ENCODE measurements around the gene CDKAL1. TPM values are rescaled to one million over a fixed set of nuclear protein-coding genes. Genes with fewer than 3 reads are reported as not detected.

CDKAL1 gene
- total RNA-seq, 1 donor from 2014 or later: 9.6 TPM

- Mint-ChIP-seq H3K9me3 (ENCODE audit: low read depth) (no peaks in the 10 kb centered on the region), H3K4me1 (ENCODE audit: low read depth) (no peaks in the 10 kb centered on the region), H3K27me3 (ENCODE audit: low read depth) (no peaks in the 10 kb centered on the region), H3K4me3 (ENCODE audit: unreplicated experiment) (no peak overlapping the region), H3K36me3 (ENCODE audit: low read depth) (no peaks in the 10 kb centered on the region), H3K27ac (ENCODE audit: unreplicated experiment) (no peak overlapping the region)
- no peak for TF ChIP-seq CTCF (IDR thresholded peaks at IDR 0.05)
- DNase-seq (ENCODE audit: low spot score): no peak
Measured at GRCh38 chr6:21103626-21104224, 569.5 kb downstream of the CDKAL1 start.

GRCh38 chr6:21104288-21104687, 570.0 kb downstream of the CDKAL1 start:
- Mint-ChIP-seq H3K27ac (ENCODE audit: unreplicated experiment) (no peak overlapping the region), H3K4me3 (ENCODE audit: unreplicated experiment) (no peak overlapping the region), H3K4me1 (ENCODE audit: low read depth) (peaks cover 4% of the 10 kb centered on the region), H3K9me3 (ENCODE audit: low read depth) (no peaks in the 10 kb centered on the region), H3K27me3 (ENCODE audit: low read depth) (no peaks in the 10 kb centered on the region), H3K36me3 (ENCODE audit: low read depth) (no peaks in the 10 kb centered on the region)
- TF ChIP-seq CTCF (IDR thresholded peaks at IDR 0.05): no peak
- no peak for DNase-seq (ENCODE audit: low spot score)

GRCh38 chr6:21107796-21108195, 573.5 kb downstream of the CDKAL1 start:
- no peaks in the 10 kb centered on the region for H3K36me3 Mint-ChIP-seq (ENCODE audit: low read depth)
- no peak for TF ChIP-seq CTCF (IDR thresholded peaks at IDR 0.05)
- no peak overlapping the region for H3K27ac Mint-ChIP-seq (ENCODE audit: unreplicated experiment)
- H3K27me3 Mint-ChIP-seq (ENCODE audit: low read depth): no peaks in the 10 kb centered on the region
- no peak for DNase-seq (ENCODE audit: low spot score)
- no peaks in the 10 kb centered on the region for H3K9me3 Mint-ChIP-seq (ENCODE audit: low read depth)
- peaks cover 16% of the 10 kb centered on the region for H3K4me1 Mint-ChIP-seq (ENCODE audit: low read depth)
- no peak overlapping the region for H3K4me3 Mint-ChIP-seq (ENCODE audit: unreplicated experiment)

- Mint-ChIP-seq H3K4me3 (ENCODE audit: unreplicated experiment) (no peak overlapping the region), H3K27ac (ENCODE audit: unreplicated experiment) (no peak overlapping the region), H3K36me3 (ENCODE audit: low read depth) (no peaks in the 10 kb centered on the region), H3K27me3 (ENCODE audit: low read depth) (no peaks in the 10 kb centered on the region), H3K4me1 (ENCODE audit: low read depth) (peaks cover 16% of the 10 kb centered on the region), H3K9me3 (ENCODE audit: low read depth) (no peaks in the 10 kb centered on the region)
- no peak for DNase-seq (ENCODE audit: low spot score)
- TF ChIP-seq CTCF (IDR thresholded peaks at IDR 0.05): no peak
Measured at GRCh38 chr6:21109391-21110178, 575.3 kb downstream of the CDKAL1 start.

GRCh38 chr6:21110684-21111083, 576.4 kb downstream of the CDKAL1 start:
- DNase-seq (ENCODE audit: low spot score): no peak
- Mint-ChIP-seq H3K4me3 (ENCODE audit: unreplicated experiment) (no peak overlapping the region), H3K27me3 (ENCODE audit: low read depth) (no peaks in the 10 kb centered on the region), H3K9me3 (ENCODE audit: low read depth) (no peaks in the 10 kb centered on the region), H3K27ac (ENCODE audit: unreplicated experiment) (no peak overlapping the region), H3K4me1 (ENCODE audit: low read depth) (peaks cover 24% of the 10 kb centered on the region), H3K36me3 (ENCODE audit: low read depth) (no peaks in the 10 kb centered on the region)
- no peak for TF ChIP-seq CTCF (IDR thresholded peaks at IDR 0.05)
